OCI-LY7 (cell line): ENCODE data around the gene NR5A2. TPM values are rescaled to one million over a fixed set of nuclear protein-coding genes. Genes with fewer than 3 reads are reported as not detected.

Source experiments
- BruUV-seq: library from RNA; stranded (reverse); fragments of 400-500 nt; replicated peaks from 2 replicates; lab custom pipeline; 2021; lab: Mats Ljungman, UMichigan
- CTCF ChIA-PET: fragments of 300-600 bp; sonication (Branson Sonifier 250); formaldehyde crosslinking; loops from one replicate; lab custom pipeline; 2022; ENCODE audit warnings: antibody characterized with exemption; ENCODE audit not compliant: unreplicated experiment; lab: Charles Lee
- POLR2A ChIA-PET: fragments of 300-600 bp; sonication (Branson Sonifier 250); formaldehyde crosslinking; loops from one replicate; lab custom pipeline; 2022; ENCODE audit warnings: antibody characterized with exemption; lab: Charles Lee
- DNase-seq: peaks from one replicate; pipeline ENCODE4 v3.0.0-alpha.2; 2015; ENCODE audit warnings: low spot score
- H2AFZ ChIP-seq: fragments of 200-600 bp; sonication (generic), shearing (Covaris generic); 2 replicates; pipeline ENCODE4 v1.6.1; 2014; ENCODE audit warnings: mild to moderate bottlenecking, antibody characterized with exemption, low read length, moderate library complexity
- H3K27ac ChIP-seq: fragments of 200-600 bp; sonication (generic); 2 replicates; pipeline ENCODE4 v1.5.1; 2014; ENCODE audit warnings: mixed run types, low read depth, mild to moderate bottlenecking, moderate library complexity, low read length, inconsistent platforms; ENCODE audit not compliant: poor library complexity, severe bottlenecking
- H3K36me3 ChIP-seq: fragments of 200-600 bp; sonication (generic); 2 replicates; pipeline ENCODE4 v1.6.1; 2014; ENCODE audit warnings: mild to moderate bottlenecking, antibody characterized with exemption, low read length, moderate library complexity, mixed read lengths; ENCODE audit not compliant: insufficient read depth
- H3K4me1 ChIP-seq: fragments of 200-600 bp; sonication (generic); 2 replicates; pipeline ENCODE4 v1.5.1; 2014; ENCODE audit warnings: mild to moderate bottlenecking, low read length; ENCODE audit not compliant: insufficient read depth, poor library complexity, severe bottlenecking
- H3K4me2 ChIP-seq: fragments of 200-600 bp; sonication (generic); 2 replicates; pipeline ENCODE4 v1.6.1; 2014; ENCODE audit warnings: mild to moderate bottlenecking, low read length
- H3K4me3 ChIP-seq: fragments of 200-600 bp; sonication (generic); 2 replicates; pipeline ENCODE4 v1.5.1; 2014; ENCODE audit warnings: mild to moderate bottlenecking, low read depth, low read length; ENCODE audit not compliant: poor library complexity, severe bottlenecking
- H3K79me2 ChIP-seq: fragments of 200-600 bp; sonication (generic); 2 replicates; pipeline ENCODE4 v1.6.1; 2016; ENCODE audit warnings: low read depth, mild to moderate bottlenecking, low read length, moderate library complexity, mixed read lengths; ENCODE audit not compliant: insufficient read depth
- H3K9me2 ChIP-seq: fragments of 200-600 bp; sonication (generic); 2 replicates; pipeline ENCODE4 v1.6.1; 2016; ENCODE audit warnings: mild to moderate bottlenecking, low read length, mixed read lengths; ENCODE audit not compliant: insufficient read depth
- H3K9me3 ChIP-seq: fragments of 200-600 bp; sonication (generic); 2 replicates; pipeline ENCODE4 v1.6.1; 2014; ENCODE audit warnings: mild to moderate bottlenecking, mixed run types, low read length, mixed read lengths
- H4K20me1 ChIP-seq: fragments of 200-600 bp; sonication (generic); 2 replicates; pipeline ENCODE4 v1.6.1; 2014; ENCODE audit warnings: mild to moderate bottlenecking, antibody characterized with exemption, low read length, moderate library complexity, mixed read lengths; ENCODE audit not compliant: insufficient read depth
- EZH2phosphoT487 ChIP-seq: fragments of 200-600 bp; sonication (generic); IDR thresholded peaks from 2 replicates; pipeline ENCODE4 v1.6.1; 2018; ENCODE audit warnings: low read depth, borderline replicate concordance, mild to moderate bottlenecking, mixed run types, antibody characterized with exemption, low read length, moderate library complexity, mixed read lengths
- intact Hi-C: fragments of 100-400 bp; cut with micrococcal nuclease; formaldehyde crosslinking; loops from one replicate; pipeline ENCODE4 v1.10.0; 2022; ENCODE audit not compliant: unreplicated experiment
- total RNA-seq, 2 experiments: library from RNA; depleted of rRNA in 1 of 2; stranded (reverse); fragments of >200 nt in 1 of 2; shearing (Covaris generic) in 1 of 2; gene quantifications; 2 replicates each; pipeline ENCODE4 v1.2.3, GENCODE V29; 2014 to 2022
- TF ChIP-seq, protein P1 (sequence below): fragments of 200-600 bp; sonication (generic); conservative IDR thresholded peaks from 2 replicates; pipeline ENCODE4 v1.5.1; 2014; ENCODE audit warnings: mild to moderate bottlenecking, antibody characterized with exemption, low read length, moderate library complexity, mixed read lengths

Gene NR5A2
- total RNA-seq, 2 experiments from 2014 or later, result 2.3 to 3.9 TPM

DNA sequence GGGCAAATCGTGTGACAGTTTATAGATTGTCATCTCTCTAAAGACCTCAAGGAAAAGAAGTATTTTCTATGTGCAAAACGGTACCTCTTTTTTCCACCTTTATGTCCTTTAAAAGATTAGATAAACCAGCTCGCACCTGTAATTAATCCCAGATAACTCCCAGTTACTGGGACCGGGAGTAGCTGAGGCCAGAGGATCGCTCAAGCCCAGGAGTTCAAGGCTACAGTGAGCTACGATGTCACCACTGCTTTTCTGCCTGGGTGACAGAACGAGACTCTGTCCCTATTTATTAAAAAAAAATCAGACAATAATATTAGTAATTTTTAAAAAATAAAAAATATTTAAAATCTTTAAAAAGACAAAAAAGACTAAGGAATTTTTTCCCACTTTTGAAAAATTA lies 141.4 kb downstream of the NR5A2 start:
- no peak overlapping the region for H3K4me2 ChIP-seq
- POLR2A ChIA-PET, result interaction anchor here (0.5 to 2.9 kb wide), 7 partner anchors 10 to 494 kb away, joined by 3 to 13 read pairs (median 4); no protein-coding TSS in a partner anchor
- intact Hi-C loops, result no loop called here

DNA sequence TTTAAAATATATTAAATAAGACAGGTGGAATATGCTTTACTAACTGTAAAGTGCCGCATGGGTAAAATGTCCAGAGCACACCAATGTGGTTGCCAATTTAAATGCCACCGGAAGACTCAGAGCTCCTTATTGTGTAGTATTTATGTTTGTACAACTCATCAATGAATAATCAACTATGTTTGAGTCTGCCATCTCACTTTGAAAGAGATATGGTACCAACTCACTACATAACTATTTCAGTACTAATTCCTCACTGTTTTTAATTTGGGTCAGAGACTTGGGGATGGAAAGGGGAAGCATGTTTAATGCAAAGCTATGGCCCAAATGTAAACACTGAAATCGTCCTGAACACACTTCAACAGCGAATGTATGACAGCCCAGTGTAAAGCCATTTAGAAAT lies 144.8 kb downstream of the NR5A2 start:
- no peaks in the 10 kb centered on the region for H3K9me2 ChIP-seq
- BruUV-seq, result no TSS peak
- no peak overlapping the region for H3K4me3 ChIP-seq
- H3K36me3 ChIP-seq, result no peaks in the 10 kb centered on the region
- H3K27ac ChIP-seq, result no peak overlapping the region
- H3K79me2 ChIP-seq, result no peaks in the 10 kb centered on the region
- TF ChIP-seq, protein P1, sequence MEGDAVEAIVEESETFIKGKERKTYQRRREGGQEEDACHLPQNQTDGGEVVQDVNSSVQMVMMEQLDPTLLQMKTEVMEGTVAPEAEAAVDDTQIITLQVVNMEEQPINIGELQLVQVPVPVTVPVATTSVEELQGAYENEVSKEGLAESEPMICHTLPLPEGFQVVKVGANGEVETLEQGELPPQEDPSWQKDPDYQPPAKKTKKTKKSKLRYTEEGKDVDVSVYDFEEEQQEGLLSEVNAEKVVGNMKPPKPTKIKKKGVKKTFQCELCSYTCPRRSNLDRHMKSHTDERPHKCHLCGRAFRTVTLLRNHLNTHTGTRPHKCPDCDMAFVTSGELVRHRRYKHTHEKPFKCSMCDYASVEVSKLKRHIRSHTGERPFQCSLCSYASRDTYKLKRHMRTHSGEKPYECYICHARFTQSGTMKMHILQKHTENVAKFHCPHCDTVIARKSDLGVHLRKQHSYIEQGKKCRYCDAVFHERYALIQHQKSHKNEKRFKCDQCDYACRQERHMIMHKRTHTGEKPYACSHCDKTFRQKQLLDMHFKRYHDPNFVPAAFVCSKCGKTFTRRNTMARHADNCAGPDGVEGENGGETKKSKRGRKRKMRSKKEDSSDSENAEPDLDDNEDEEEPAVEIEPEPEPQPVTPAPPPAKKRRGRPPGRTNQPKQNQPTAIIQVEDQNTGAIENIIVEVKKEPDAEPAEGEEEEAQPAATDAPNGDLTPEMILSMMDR, result no peak
- TF ChIP-seq EZH2phosphoT487, result no peak
- ChIA-PET POLR2A (interaction anchor here (0.6 to 1.6 kb wide), 3 partner anchors 11 to 104 kb away, joined by 3 to 4 read pairs (median 3); no protein-coding TSS in a partner anchor), CTCF (no interaction called here)
- H4K20me1 ChIP-seq, result no peaks in the 10 kb centered on the region
- H2AFZ ChIP-seq, result peak overlapping the region; percentile 24; the same call in 1 of the 2 replicates
- DNase-seq, result no peak
- H3K9me3 ChIP-seq, result no peaks in the 10 kb centered on the region
- intact Hi-C loops, result no loop called here
- H3K4me1 ChIP-seq, result peaks cover 4% of the 10 kb centered on the region
- H3K4me2 ChIP-seq, result no peak overlapping the region

More for the DNA sequence above, 141.4 kb downstream of the NR5A2 start:
- H2AFZ ChIP-seq, result no peak overlapping the region
- H4K20me1 ChIP-seq, result no peaks in the 10 kb centered on the region
- no peaks in the 10 kb centered on the region for H3K9me2 ChIP-seq
- H3K27ac ChIP-seq, result no peak overlapping the region
- CTCF ChIA-PET, result no interaction called here
- no peaks in the 10 kb centered on the region for H3K79me2 ChIP-seq
- no peak overlapping the region for H3K4me3 ChIP-seq
- no peak for TF ChIP-seq EZH2phosphoT487
- BruUV-seq, result no TSS peak
- H3K4me1 ChIP-seq, result peaks cover 20% of the 10 kb centered on the region
- H3K36me3 ChIP-seq, result no peaks in the 10 kb centered on the region
- no peaks in the 10 kb centered on the region for H3K9me3 ChIP-seq
- no peak for DNase-seq

DNA sequence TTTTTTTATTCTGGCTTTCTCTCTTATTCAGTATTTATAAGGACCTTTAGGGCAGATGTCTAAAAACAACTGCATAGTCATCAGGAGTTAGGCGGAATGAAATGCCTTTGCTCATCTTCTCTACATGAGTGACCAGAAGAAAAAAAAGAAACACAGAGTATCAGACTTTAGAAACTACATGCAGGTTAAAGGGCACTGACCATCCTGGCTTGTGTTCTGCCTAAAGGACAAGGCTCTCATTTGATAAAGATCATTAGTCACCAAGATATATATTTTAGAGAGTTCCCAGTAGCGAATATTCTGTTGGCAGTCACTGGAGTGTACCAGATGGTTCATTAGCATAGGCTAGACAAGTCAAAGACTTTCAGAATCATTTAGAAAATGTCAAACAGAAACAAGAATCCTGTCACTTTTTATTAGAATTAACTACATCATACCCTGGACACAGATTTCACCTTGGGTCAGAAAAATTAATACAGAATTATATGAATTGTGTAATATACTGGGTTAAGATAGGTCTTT lies 145.6 kb downstream of the NR5A2 start:
- Histone ChIP-seq H3K36me3 (no peaks in the 10 kb centered on the region), H4K20me1 (no peaks in the 10 kb centered on the region), H3K79me2 (no peaks in the 10 kb centered on the region), H3K4me1 (peaks cover 4% of the 10 kb centered on the region), H2AFZ (no peak overlapping the region), H3K9me2 (no peaks in the 10 kb centered on the region), H3K4me3 (no peak overlapping the region), H3K4me2 (no peak overlapping the region), H3K27ac (no peak overlapping the region), H3K9me3 (no peaks in the 10 kb centered on the region)
- CTCF ChIA-PET, result no interaction called here
- POLR2A ChIA-PET, result interaction anchor here (1.0 kb wide), 1 partner anchor 104 kb away, joined by 3 read pairs; no protein-coding TSS in a partner anchor
- BruUV-seq, result no TSS peak
- DNase-seq, result no peak
- no peak for TF ChIP-seq EZH2phosphoT487
- TF ChIP-seq, protein P1, result no peak
- intact Hi-C loops, result no loop called here
